HUES48 (cell line): ENCODE results near the gene MTARC2.

ENCODE experiments used
- H3K27ac ChIP-seq: one replicate; pipeline ENCODE4 v1.7.0; 2013; ENCODE audit warnings: low read depth, low read length, inconsistent platforms
- H3K27me3 ChIP-seq: 2 replicates; pipeline ENCODE4 v1.6.1; 2013; ENCODE audit warnings: mild to moderate bottlenecking, low read length; ENCODE audit not compliant: control insufficient read depth, insufficient read depth
- H3K36me3 ChIP-seq: 2 replicates; pipeline ENCODE4 v1.6.1; 2013; ENCODE audit warnings: low read length; ENCODE audit not compliant: control insufficient read depth, insufficient read depth
- H3K4me1 ChIP-seq: 2 replicates; pipeline ENCODE4 v1.6.1; 2013; ENCODE audit warnings: mild to moderate bottlenecking, low read length; ENCODE audit not compliant: control insufficient read depth, insufficient read depth
- H3K4me3 ChIP-seq: 2 replicates; pipeline ENCODE4 v1.5.1; 2013; ENCODE audit warnings: mild to moderate bottlenecking, low read depth, low read length
- H3K9ac ChIP-seq: 2 replicates; pipeline ENCODE4 v1.6.1; 2013; ENCODE audit warnings: mild to moderate bottlenecking, low read depth, low read length, moderate library complexity
- H3K9me3 ChIP-seq: 2 replicates; pipeline ENCODE4 v1.6.1; 2013; ENCODE audit warnings: low read length; ENCODE audit not compliant: control insufficient read depth, insufficient read depth

The MTARC2 gene

DNA sequence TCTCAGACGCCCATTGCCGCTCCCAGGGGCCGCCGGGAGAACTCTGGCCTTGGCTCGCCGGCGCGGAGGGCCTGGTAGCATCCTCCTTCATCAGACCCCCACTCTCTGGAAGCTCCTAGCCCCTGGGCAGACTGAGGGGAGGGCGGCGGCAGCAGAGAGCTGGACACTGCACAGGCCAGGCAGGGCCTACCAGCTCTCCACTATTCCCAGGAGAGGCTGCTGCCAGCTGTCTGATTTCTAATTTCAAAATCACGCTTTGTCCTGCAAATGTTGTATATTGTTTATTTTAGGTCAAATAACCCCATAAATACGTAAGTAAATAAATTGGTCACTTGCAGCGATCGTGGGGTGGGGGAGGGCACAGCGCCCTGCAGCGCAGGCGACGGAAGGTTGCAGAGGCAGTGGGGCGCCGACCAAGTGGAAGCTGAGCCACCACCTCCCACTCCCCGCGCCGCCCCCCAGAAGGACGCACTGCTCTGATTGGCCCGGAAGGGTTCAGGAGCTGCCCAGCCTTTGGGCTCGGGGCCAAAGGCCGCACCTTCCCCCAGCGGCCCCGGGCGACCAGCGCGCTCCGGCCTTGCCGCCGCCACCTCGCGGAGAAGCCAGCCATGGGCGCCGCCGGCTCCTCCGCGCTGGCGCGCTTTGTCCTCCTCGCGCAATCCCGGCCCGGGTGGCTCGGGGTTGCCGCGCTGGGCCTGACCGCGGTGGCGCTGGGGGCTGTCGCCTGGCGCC, 38.4 kb downstream of the MTARC2 start, which contains the start of gene MTARC1:
MTARC1 (plus strand) TSS at position 577 of the 732 bp plus-strand sequence; CDS start at position 609, 32 bp downstream.
- Histone ChIP-seq H3K4me1 (peaks cover 15% of the 10 kb centered on the region), H3K9ac (peak within 1 kb of the TSS; percentile 89), H3K27me3 (no peaks in the 10 kb centered on the region; the same call in 1 of the 2 replicates), H3K27ac (peak within 1 kb of the TSS; percentile 71), H3K9me3 (no peaks in the 10 kb centered on the region), H3K4me3 (peak within 1 kb of the TSS; percentile 82), H3K36me3 (peaks cover 11% of the 10 kb centered on the region; the same call in 1 of the 2 replicates)

DNA sequence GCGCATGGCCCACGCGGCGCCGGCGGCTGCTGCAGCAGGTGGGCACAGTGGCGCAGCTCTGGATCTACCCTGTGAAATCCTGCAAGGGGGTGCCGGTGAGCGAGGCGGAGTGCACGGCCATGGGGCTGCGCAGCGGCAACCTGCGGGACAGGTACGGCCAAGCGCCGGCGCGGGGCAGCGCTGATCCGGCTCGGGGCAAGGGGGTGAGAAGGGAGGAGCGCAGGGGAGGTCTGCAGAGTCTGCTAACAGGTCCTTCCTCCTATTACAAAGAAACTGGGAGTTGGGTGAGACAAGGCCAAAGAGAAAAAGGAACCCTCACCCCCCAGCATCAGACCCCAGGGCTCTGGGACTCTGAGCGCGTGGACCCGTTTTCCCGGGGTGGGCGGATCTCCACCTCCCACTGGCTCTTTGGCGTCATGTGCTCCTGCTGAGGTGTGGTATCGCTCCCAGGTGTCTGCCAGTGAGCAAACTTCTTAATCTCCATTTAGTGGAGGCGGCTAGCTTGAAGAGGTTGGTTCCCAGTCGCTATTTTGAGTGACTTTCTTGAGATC, 39.0 kb downstream of the MTARC2 start:
- peak overlapping the region; percentile 89 for H3K9ac ChIP-seq
- H3K4me3 ChIP-seq: peak overlapping the region; percentile 82

DNA sequence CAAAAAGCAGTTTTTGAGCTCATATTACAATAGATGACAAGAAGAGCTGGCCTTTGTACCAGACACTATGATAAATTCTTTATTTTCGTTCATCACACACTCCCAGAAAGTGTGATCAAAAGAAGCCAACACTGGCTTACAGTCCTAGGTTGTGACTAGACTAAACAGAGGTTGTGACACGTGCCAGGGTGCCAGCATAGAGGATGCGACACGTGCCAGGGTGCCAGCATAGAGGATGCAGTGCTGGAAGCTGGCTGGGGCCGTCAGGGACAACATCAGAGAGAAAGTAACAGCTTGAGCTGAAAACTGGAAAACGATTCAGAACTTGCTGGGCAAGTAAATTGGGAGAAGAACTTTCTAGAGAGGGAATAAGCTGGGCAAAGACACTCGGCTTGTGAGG, 40.8 kb downstream of the MTARC2 start:
- H3K4me3 ChIP-seq: no peak overlapping the region

More for the DNA sequence above, 39.0 kb downstream of the MTARC2 start:
- H3K27me3 ChIP-seq: no peaks in the 10 kb centered on the region; the same call in 1 of the 2 replicates
- H3K9me3 ChIP-seq: no peaks in the 10 kb centered on the region
- peak overlapping the region; percentile 71 for H3K27ac ChIP-seq
- peaks cover 15% of the 10 kb centered on the region for H3K4me1 ChIP-seq
- H3K36me3 ChIP-seq: peaks cover 18% of the 10 kb centered on the region; the same call in 1 of the 2 replicates

DNA sequence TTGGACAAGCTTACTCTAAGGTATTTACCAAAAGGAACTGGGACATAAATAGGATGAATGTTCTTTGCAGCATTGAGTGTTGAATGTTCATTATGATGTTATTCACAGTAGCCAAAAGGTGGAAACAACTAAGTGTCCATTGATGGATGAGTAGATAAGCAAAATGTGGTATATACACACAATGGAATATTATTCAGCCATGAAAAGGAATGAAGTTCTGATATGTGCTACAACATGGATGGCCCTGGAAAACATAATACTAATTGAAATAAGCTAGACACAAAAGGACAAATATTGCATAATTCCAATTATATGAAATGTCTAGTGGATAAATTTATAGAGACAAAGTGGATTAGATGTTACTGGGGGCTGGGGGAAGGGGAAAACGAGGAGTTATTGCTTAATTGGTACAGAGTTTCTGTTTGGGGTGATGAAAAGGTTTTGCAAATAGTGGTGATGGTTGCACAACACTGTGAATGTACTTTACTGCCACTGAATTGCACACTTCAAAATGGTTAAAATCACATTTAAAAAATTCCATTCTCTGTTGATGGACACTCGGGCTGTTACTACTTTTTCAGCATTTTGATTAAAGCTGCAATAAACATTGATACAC, 41.5 kb downstream of the MTARC2 start:
- Histone ChIP-seq H3K27ac (no peak overlapping the region), H3K4me1 (peaks cover 15% of the 10 kb centered on the region), H3K27me3 (no peaks in the 10 kb centered on the region; the same call in 1 of the 2 replicates), H3K36me3 (peaks cover 30% of the 10 kb centered on the region; the same call in 1 of the 2 replicates), H3K9ac (no peak overlapping the region), H3K9me3 (no peaks in the 10 kb centered on the region), H3K4me3 (no peak overlapping the region)

More for the DNA sequence above, 40.8 kb downstream of the MTARC2 start:
- H3K9ac ChIP-seq: no peak overlapping the region
- H3K27ac ChIP-seq: no peak overlapping the region
- peaks cover 15% of the 10 kb centered on the region for H3K4me1 ChIP-seq
- no peaks in the 10 kb centered on the region for H3K9me3 ChIP-seq
- H3K36me3 ChIP-seq: peaks cover 27% of the 10 kb centered on the region; the same call in 1 of the 2 replicates
- H3K27me3 ChIP-seq: no peaks in the 10 kb centered on the region; the same call in 1 of the 2 replicates

DNA sequence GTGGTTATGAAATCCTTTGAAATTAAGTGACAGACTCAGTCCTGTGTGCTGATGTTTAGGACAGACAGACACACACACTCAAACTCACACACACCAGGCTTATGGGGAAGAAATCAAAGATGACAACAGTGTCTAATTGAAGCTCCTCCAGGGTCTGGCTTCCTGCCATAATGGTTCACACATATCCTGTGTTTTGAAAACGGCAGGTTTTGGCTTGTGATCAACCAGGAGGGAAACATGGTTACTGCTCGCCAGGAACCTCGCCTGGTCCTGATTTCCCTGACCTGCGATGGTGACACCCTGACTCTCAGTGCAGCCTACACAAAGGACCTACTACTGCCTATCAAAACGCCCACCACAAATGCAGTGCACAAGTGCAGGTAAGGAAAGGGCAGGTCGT, 43.2 kb downstream of the MTARC2 start:
- peaks cover 33% of the 10 kb centered on the region; the same call in 1 of the 2 replicates for H3K36me3 ChIP-seq
- H3K27ac ChIP-seq: no peak overlapping the region
- H3K4me3 ChIP-seq: no peak overlapping the region

DNA sequence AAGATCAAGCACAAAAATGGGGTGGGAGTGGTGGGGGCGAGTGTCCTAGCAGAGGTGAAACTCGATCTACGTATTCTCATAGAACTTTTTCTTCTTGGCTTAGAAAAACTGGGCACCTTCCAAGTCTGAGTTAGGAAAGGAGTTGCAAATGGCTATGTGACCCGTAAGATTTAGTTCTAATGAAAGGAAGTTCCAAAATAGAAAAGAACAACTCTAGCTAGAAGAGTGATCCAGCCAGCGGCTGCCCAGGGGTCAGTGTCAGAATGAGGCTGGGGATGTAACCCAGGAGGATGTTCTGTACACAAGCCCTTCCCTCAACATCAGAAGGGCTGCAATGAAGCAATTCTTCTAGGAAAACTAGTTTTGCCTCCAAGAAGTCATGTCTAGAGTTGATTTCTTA, 43.8 kb downstream of the MTARC2 start:
- H3K27ac ChIP-seq: no peak overlapping the region
- H3K9ac ChIP-seq: no peak overlapping the region
- H3K27me3 ChIP-seq: no peaks in the 10 kb centered on the region
- peaks cover 39% of the 10 kb centered on the region; the same call in 1 of the 2 replicates for H3K36me3 ChIP-seq
- 0 out of 2 replicates have a peak, but pooled peaks cover 5% of the 10 kb centered on the region for H3K4me1 ChIP-seq
- H3K4me3 ChIP-seq: no peak overlapping the region
- H3K9me3 ChIP-seq: no peaks in the 10 kb centered on the region

More for the DNA sequence above, 43.2 kb downstream of the MTARC2 start:
- H3K4me1 ChIP-seq: 0 out of 2 replicates have a peak, but pooled peaks cover 5% of the 10 kb centered on the region
- H3K9ac ChIP-seq: no peak overlapping the region
- H3K27me3 ChIP-seq: no peaks in the 10 kb centered on the region
- no peaks in the 10 kb centered on the region for H3K9me3 ChIP-seq

DNA sequence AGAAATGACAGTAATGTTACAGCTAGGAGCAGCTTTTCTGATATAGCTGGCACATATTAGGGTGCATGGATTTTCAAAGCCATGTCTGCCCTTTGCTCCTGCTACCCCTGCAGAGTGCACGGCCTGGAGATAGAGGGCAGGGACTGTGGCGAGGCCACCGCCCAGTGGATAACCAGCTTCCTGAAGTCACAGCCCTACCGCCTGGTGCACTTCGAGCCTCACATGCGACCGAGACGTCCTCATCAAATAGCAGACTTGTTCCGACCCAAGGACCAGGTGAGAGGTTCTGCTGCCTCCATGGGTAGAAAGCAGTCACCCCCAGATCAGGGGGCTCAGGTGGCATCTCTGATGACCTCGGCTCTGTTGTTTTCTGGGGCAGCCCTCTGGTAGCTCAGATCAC, 48.4 kb downstream of the MTARC2 start:
- peaks cover 68% of the 10 kb centered on the region for H3K36me3 ChIP-seq
- no peaks in the 10 kb centered on the region for H3K4me1 ChIP-seq
- no peaks in the 10 kb centered on the region for H3K9me3 ChIP-seq
- no peaks in the 10 kb centered on the region for H3K27me3 ChIP-seq
- no peak overlapping the region for H3K4me3 ChIP-seq
- H3K27ac ChIP-seq: no peak overlapping the region
- H3K9ac ChIP-seq: no peak overlapping the region

DNA sequence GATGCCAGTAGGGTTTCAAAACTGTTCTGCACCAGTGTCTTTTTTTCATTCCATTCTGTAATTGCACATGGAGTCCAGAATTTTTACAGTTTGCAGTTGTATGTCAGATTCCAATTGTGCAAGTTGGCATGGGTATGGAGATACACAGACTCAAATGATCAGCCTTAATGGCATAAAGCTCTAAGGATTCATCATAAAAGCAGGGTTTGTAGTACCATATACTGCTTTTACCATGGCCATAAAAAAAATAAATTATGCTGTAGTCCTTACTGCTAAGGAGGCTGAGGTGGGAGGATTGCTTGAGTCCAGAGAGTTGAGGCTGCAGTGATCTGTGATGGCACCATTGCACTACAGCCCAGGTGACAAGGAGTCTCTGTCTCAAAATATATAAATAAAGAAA, 48.9 kb downstream of the MTARC2 start:
- Histone ChIP-seq H3K27me3 (no peaks in the 10 kb centered on the region), H3K9ac (no peak overlapping the region), H3K4me1 (no peaks in the 10 kb centered on the region), H3K9me3 (no peaks in the 10 kb centered on the region), H3K27ac (no peak overlapping the region), H3K4me3 (no peak overlapping the region), H3K36me3 (peaks cover 68% of the 10 kb centered on the region)

DNA sequence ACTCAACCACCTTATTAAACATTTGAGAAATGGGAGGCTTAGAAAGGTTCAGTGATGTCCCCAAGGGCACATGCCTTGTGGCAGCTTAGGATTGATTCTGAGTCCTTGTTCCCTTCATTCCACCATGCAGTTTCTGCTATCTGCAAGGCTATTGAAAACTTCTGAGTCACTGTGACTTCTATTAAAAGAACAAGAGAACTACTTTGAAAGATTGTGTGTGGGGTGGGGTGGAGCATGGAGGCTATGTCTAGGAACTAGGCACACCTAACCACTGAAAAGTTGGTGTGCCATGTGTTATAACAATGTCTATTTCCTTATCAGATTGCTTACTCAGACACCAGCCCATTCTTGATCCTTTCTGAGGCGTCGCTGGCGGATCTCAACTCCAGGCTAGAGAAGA, 49.4 kb downstream of the MTARC2 start:
- H3K27me3 ChIP-seq: no peaks in the 10 kb centered on the region
- no peak overlapping the region for H3K4me3 ChIP-seq
- no peaks in the 10 kb centered on the region for H3K4me1 ChIP-seq
- no peaks in the 10 kb centered on the region for H3K9me3 ChIP-seq
- no peak overlapping the region for H3K27ac ChIP-seq
- H3K9ac ChIP-seq: no peak overlapping the region
- H3K36me3 ChIP-seq: peaks cover 67% of the 10 kb centered on the region

DNA sequence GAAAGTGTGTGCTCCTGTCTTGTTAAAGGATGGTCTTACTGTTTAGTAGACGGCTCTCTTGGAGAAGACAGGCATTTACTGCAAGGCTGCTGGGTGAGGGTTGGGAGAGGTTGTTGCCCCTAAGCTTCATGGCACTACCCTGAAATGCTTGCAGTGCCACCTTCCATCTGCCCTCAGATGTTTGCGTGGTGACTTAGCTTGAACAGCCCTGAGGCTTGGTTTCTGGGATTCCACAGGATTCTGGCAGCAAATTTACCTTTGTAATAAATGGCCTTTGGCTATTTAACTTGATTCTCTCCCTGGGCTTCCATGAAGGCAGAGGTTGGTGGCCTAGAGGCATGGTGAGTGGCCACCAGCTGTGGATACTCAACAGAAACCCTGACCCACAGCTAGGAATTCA, 50.2 kb downstream of the MTARC2 start:
- Histone ChIP-seq H3K27ac (no peak overlapping the region), H3K36me3 (peaks cover 59% of the 10 kb centered on the region), H3K4me1 (no peaks in the 10 kb centered on the region), H3K27me3 (no peaks in the 10 kb centered on the region), H3K9me3 (no peaks in the 10 kb centered on the region), H3K9ac (no peak overlapping the region), H3K4me3 (no peak overlapping the region)

DNA sequence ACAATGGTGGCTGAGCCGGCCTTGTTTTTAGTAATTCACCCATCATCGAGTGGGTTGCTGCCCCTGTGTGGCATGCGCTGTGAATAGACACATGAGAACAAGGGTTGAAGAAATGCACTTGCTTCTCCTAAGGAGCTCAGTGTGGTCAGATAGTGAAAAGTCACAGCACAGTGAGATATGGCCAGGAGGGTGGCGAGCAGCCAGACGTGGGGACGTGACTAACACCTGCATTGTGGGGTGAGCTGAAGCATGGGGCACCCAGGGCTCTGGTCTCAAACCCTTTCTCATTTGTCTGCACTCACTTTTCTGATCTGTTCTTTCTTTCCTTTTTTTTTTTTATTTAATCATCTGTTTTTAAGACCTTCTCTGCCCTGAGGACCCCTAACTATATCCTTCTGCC, 52.1 kb downstream of the MTARC2 start:
- Histone ChIP-seq H3K4me3 (no peak overlapping the region), H3K27me3 (no peaks in the 10 kb centered on the region), H3K36me3 (peaks cover 62% of the 10 kb centered on the region), H3K27ac (no peak overlapping the region), H3K4me1 (no peaks in the 10 kb centered on the region), H3K9ac (no peak overlapping the region), H3K9me3 (no peaks in the 10 kb centered on the region)
